BE2C (cell line): ENCODE results near the gene ADGRG4.
A peak's percentile ranks its signal among the peaks of the same experiment; 100 is the strongest.

ENCODE experiments used
- DNase-seq: peaks from one replicate; pipeline ENCODE4 v3.0.0-alpha.2; 2020
- H3K27me3 ChIP-seq: fragments of 250-450 bp; sonication (Bioruptor Pico); 2 replicates; pipeline ENCODE4 v1.5.1; 2020; ENCODE audit warnings: mild to moderate bottlenecking
- H3K36me3 ChIP-seq: fragments of 250-450 bp; sonication (Bioruptor Pico); 2 replicates; pipeline ENCODE4 v1.5.1; 2020; ENCODE audit warnings: mild to moderate bottlenecking
- H3K4me1 ChIP-seq: fragments of 250-450 bp; sonication (Bioruptor Pico); 2 replicates; pipeline ENCODE4 v1.5.1; 2020
- H3K4me3 ChIP-seq: 2 replicates; pipeline ENCODE4 v1.5.1; 2011; ENCODE audit warnings: low read depth, low read length
- H3K9me3 ChIP-seq: fragments of 250-450 bp; sonication (Bioruptor Pico); 2 replicates; pipeline ENCODE4 v1.5.1; 2020
- CTCF ChIP-seq: IDR thresholded peaks from 2 replicates; pipeline ENCODE4 v1.5.1; 2012; ENCODE audit warnings: mild to moderate bottlenecking, low read depth, low read length

ADGRG4 gene

GRCh38 chrX:136386173-136386572 lies 85.4 kb downstream of the ADGRG4 start:
- TF ChIP-seq CTCF = no peak
- no peak for DNase-seq

GRCh38 chrX:136386826-136387225 lies 86.1 kb downstream of the ADGRG4 start:
- Histone ChIP-seq H3K4me1 (no peaks in the 10 kb centered on the region), H3K36me3 (no peaks in the 10 kb centered on the region), H3K27me3 (no peaks in the 10 kb centered on the region), H3K9me3 (no peaks in the 10 kb centered on the region), H3K4me3 (no peak overlapping the region)
- no peak for DNase-seq
- TF ChIP-seq CTCF = no peak

More at GRCh38 chrX:136386173-136386572, 85.4 kb downstream of the ADGRG4 start:
- no peaks in the 10 kb centered on the region for H3K4me1 ChIP-seq
- H3K27me3 ChIP-seq = no peaks in the 10 kb centered on the region
- H3K9me3 ChIP-seq = no peaks in the 10 kb centered on the region
- no peaks in the 10 kb centered on the region for H3K36me3 ChIP-seq
- no peak overlapping the region for H3K4me3 ChIP-seq

- Histone ChIP-seq H3K4me3 (no peak overlapping the region), H3K27me3 (no peaks in the 10 kb centered on the region), H3K36me3 (no peaks in the 10 kb centered on the region), H3K4me1 (no peaks in the 10 kb centered on the region), H3K9me3 (no peaks in the 10 kb centered on the region)
- DNase-seq = no peak
- TF ChIP-seq CTCF = no peak
These were observed 87.3 kb downstream of the ADGRG4 start for GRCh38 chrX:136387951-136388502.

- H3K27me3 ChIP-seq = no peaks in the 10 kb centered on the region
- TF ChIP-seq CTCF = no peak
- no peaks in the 10 kb centered on the region for H3K9me3 ChIP-seq
- DNase-seq = no peak
- no peaks in the 10 kb centered on the region for H3K36me3 ChIP-seq
- no peaks in the 10 kb centered on the region for H3K4me1 ChIP-seq
- H3K4me3 ChIP-seq = no peak overlapping the region
These were observed 90.2 kb downstream of the ADGRG4 start for GRCh38 chrX:136390921-136391320.

GRCh38 chrX:136395271-136395670 lies 94.5 kb downstream of the ADGRG4 start:
- no peak for TF ChIP-seq CTCF
- no peak for DNase-seq
- no peaks in the 10 kb centered on the region for H3K27me3 ChIP-seq
- no peaks in the 10 kb centered on the region for H3K4me1 ChIP-seq
- no peaks in the 10 kb centered on the region for H3K36me3 ChIP-seq
- no peaks in the 10 kb centered on the region for H3K9me3 ChIP-seq
- no peak overlapping the region for H3K4me3 ChIP-seq

GRCh38 chrX:136397001-136397400 lies 96.2 kb downstream of the ADGRG4 start:
- Histone ChIP-seq H3K4me1 (no peaks in the 10 kb centered on the region), H3K27me3 (no peaks in the 10 kb centered on the region), H3K4me3 (no peak overlapping the region), H3K9me3 (no peaks in the 10 kb centered on the region), H3K36me3 (no peaks in the 10 kb centered on the region)
- TF ChIP-seq CTCF = peak; percentile 16
- no peak for DNase-seq
